K562 (cell line): ENCODE data around the gene CLEC3B. TPM values are rescaled to one million over a fixed set of nuclear protein-coding genes. Genes with fewer than 3 reads are reported as not detected.

ENCODE experiments used
- ASH1L ChIP-seq: fragments of 450-650 bp; IDR thresholded peaks from 2 replicates; pipeline ENCODE4 v1.6.1; 2018; ENCODE audit warnings: borderline replicate concordance, mild to moderate bottlenecking, low read depth; ENCODE audit not compliant: partially characterized antibody
- ATF6 ChIP-seq: sonication (generic); formaldehyde crosslinking; IDR thresholded peaks from 2 replicates; pipeline ENCODE4 v1.4.0; 2020; ENCODE audit warnings: mild to moderate bottlenecking, missing genetic modification reagents
- BCL6 ChIP-seq: fragments of 250-450 bp; sonication (Bioruptor Pico); IDR thresholded peaks from 2 replicates; pipeline ENCODE4 v1.4.0; 2020
- CTBP1 ChIP-seq: fragments of 450-650 bp; IDR thresholded peaks from 2 replicates; pipeline ENCODE4 v1.6.1; 2016; ENCODE audit warnings: borderline replicate concordance
- DDX20 ChIP-seq: fragments of 450-650 bp; IDR thresholded peaks from 2 replicates; pipeline ENCODE4 v1.6.1; 2016; ENCODE audit warnings: missing genetic modification characterization, low read depth, mild to moderate bottlenecking, missing compliant biosample characterization, moderate library complexity
- E2F3 ChIP-seq: fragments of 250-450 bp; sonication (Bioruptor Pico); IDR thresholded peaks from 2 replicates; pipeline ENCODE4 v1.4.0; 2020; ENCODE audit warnings: mild to moderate bottlenecking
- E4F1 ChIP-seq: fragments of 250-450 bp; sonication (Bioruptor Pico); IDR thresholded peaks from 2 replicates; pipeline ENCODE4 v1.5.0; 2021; ENCODE audit warnings: mild to moderate bottlenecking, borderline replicate concordance
- FOXA3 ChIP-seq, 2 experiments: fragments of 450-650 bp in 1 of 2; sonication (generic) in 1 of 2; formaldehyde crosslinking; IDR thresholded peaks in 1 of 2; conservative IDR thresholded peaks in 1 of 2; 2 replicates each; pipeline versions ENCODE4 v1.4.0 to v1.8.0; 2020 to 2022; ENCODE audit warnings: mild to moderate bottlenecking in 2 of 2, missing genetic modification reagents in 1 of 2
- FOXM1 ChIP-seq, 2 experiments: fragments of 450-650 bp in 1 of 2; sonication (generic) in 1 of 2; formaldehyde crosslinking in 1 of 2; IDR thresholded peaks; 2 replicates each; pipeline versions ENCODE4 v1.6.1 to v1.9.0; 2017 to 2022; ENCODE audit warnings: low read depth in 2 of 2, mild to moderate bottlenecking in 2 of 2, missing genetic modification reagents in 1 of 2, moderate library complexity in 1 of 2
- GABPA ChIP-seq: fragments of 200-800 bp; sonication (Bioruptor generic); conservative IDR thresholded peaks from 2 replicates; pipeline ENCODE4 v1.6.1; 2016; ENCODE audit warnings: low read depth, missing genetic modification characterization, missing compliant biosample characterization
- LEF1 ChIP-seq: fragments of 450-650 bp; IDR thresholded peaks from 2 replicates; pipeline ENCODE4 v1.6.1; 2016; ENCODE audit warnings: mild to moderate bottlenecking
- MCM2 ChIP-seq: fragments of 450-650 bp; IDR thresholded peaks from 2 replicates; pipeline ENCODE4 v1.6.1; 2017; ENCODE audit warnings: low read depth, mild to moderate bottlenecking
- MTA1 ChIP-seq: fragments of 450-650 bp; IDR thresholded peaks from 2 replicates; pipeline ENCODE4 v1.6.1; 2017; ENCODE audit warnings: borderline replicate concordance
- NFE2L1 ChIP-seq: fragments of 450-650 bp; IDR thresholded peaks from 2 replicates; pipeline ENCODE4 v1.6.1; 2016; ENCODE audit warnings: missing genetic modification characterization, low read depth, mild to moderate bottlenecking, missing compliant biosample characterization, moderate library complexity, borderline replicate concordance
- RUNX1 ChIP-seq: sonication (generic); IDR thresholded peaks from 2 replicates; pipeline ENCODE4 v1.6.1; 2016; ENCODE audit warnings: antibody characterized with exemption, low read depth
- TAF7 ChIP-seq: fragments of 450-650 bp; IDR thresholded peaks from 2 replicates; pipeline ENCODE4 v1.6.1; 2016; ENCODE audit warnings: missing genetic modification characterization, missing compliant biosample characterization
- ZNF280A ChIP-seq: fragments of 450-650 bp; IDR thresholded peaks from 2 replicates; pipeline ENCODE4 v1.6.1; 2018; ENCODE audit warnings: mild to moderate bottlenecking, low read depth; ENCODE audit not compliant: partially characterized antibody
- ZNF584 ChIP-seq: fragments of 200-800 bp; sonication (Bioruptor generic); IDR thresholded peaks from 2 replicates; pipeline ENCODE4 v1.6.1; 2016; ENCODE audit warnings: low read depth, mild to moderate bottlenecking, missing genetic modification characterization, missing compliant biosample characterization
- ZNF639 ChIP-seq, 2 experiments: fragments of 200-800 bp in 1 of 2; sonication (Bioruptor generic) in 1 of 2; sonication (generic) in 1 of 2; formaldehyde crosslinking in 1 of 2; IDR thresholded peaks in 1 of 2; conservative IDR thresholded peaks in 1 of 2; 2 replicates each; pipeline versions ENCODE4 v1.5.0 to v1.6.1; 2016 to 2020; ENCODE audit warnings: missing compliant biosample characterization in 1 of 2, missing genetic modification characterization in 1 of 2, missing genetic modification reagents in 1 of 2
- polyA plus RNA-seq, 8 experiments: library from polyadenylated mRNA; depleted of rRNA in 4 of 8; stranded (reverse) in 5 of 8; unstranded in 3 of 8; fragments of >200 nt; fragmentation: Nextera tagmentation in 2 of 8; fragmentation: Illumina TruSeq in 1 of 8; extraction: Ambion mirVana in 2 of 8; extraction: Trizol in 1 of 8; gene quantifications; 2 replicates each; pipeline versions ENCODE4 v1.2.1 to v1.2.3, GENCODE V29; 2011 to 2014; ENCODE audit warnings: inconsistent platforms in 1 of 8, missing spikeins in 1 of 8
- total RNA-seq, 7 experiments: library from RNA; depleted of rRNA in 6 of 7; stranded (reverse); fragments of >200 nt in 6 of 7; fragmentation: Illumina TruSeq in 2 of 7; extraction: Trizol in 2 of 7; gene quantifications; 2 replicates each; pipeline versions ENCODE4 v1.2.1 to v1.2.3, GENCODE V29; 2011 to 2021; ENCODE audit warnings: low replicate concordance in 1 of 7

The CLEC3B gene
- total and polyA plus RNA-seq, 9 of the 15 experiments (the other 6 are each of a cell fraction or from before 2014, with no cell fraction given): not detected

- TF ChIP-seq E2F3 (CRISPR knock-in tag) (no peak), MTA1 (no peak), ZNF280A (no peak), DDX20 (tag) (peak; percentile 73), LEF1 (no peak), GABPA (tag) (no peak; the same call in 1 of the 2 replicates), NFE2L1 (tag) (no peak), BCL6 (CRISPR knock-in tag) (no peak), ATF6 (CRISPR knock-in tag) (no peak), TAF7 (tag) (peak; percentile 45; the same call in 1 of the 2 replicates), ZNF584 (CRISPR knock-in tag) (0 out of 2 replicates have a peak, but pooled peaks have one; percentile 52), MCM2 (no peak), FOXM1 (IDR thresholded peaks at IDR 0.05; ENCODE audit: low read depth) (no peak), FOXM1 (CRISPR knock-in tag; IDR thresholded peaks at IDR 0.05; ENCODE audit: low read depth) (no peak), ZNF639 (CRISPR knock-in tag; conservative IDR thresholded peaks at IDR 0.05 in 1 of 2, IDR thresholded peaks at IDR 0.05 in 1 of 2) (peak in 1 of 2 experiments; percentile 76; a peak in 2 of 4 replicates), ASH1L (no peak), FOXA3 (CRISPR knock-in tag; conservative IDR thresholded peaks at IDR 0.05 in 1 of 2, IDR thresholded peaks at IDR 0.05 in 1 of 2) (no peak), CTBP1 (peak; percentile 36; the same call in 1 of the 2 replicates), RUNX1 (no peak), E4F1 (peak; percentile 43; the same call in 1 of the 2 replicates)
These were observed 49.9 kb downstream of the CLEC3B start (continued) for GRCh38 chr3:45075821-45076625.
